NOMO-1 treated with DMSO at 0.1 percent for 48 hours (cell line): ENCODE data around the gene SYT2.
"Not testable (repeated sequence)": the region's sequence is repeated elsewhere in the genome, so short reads cannot be mapped to it uniquely, and the experiment has no call there.

Experiments used
- DNase-seq: peaks from one replicate; lab custom pipeline; 2025; ENCODE audit not compliant: unreplicated experiment; lab: John Stamatoyannopoulos, UW

Gene SYT2

DNA sequence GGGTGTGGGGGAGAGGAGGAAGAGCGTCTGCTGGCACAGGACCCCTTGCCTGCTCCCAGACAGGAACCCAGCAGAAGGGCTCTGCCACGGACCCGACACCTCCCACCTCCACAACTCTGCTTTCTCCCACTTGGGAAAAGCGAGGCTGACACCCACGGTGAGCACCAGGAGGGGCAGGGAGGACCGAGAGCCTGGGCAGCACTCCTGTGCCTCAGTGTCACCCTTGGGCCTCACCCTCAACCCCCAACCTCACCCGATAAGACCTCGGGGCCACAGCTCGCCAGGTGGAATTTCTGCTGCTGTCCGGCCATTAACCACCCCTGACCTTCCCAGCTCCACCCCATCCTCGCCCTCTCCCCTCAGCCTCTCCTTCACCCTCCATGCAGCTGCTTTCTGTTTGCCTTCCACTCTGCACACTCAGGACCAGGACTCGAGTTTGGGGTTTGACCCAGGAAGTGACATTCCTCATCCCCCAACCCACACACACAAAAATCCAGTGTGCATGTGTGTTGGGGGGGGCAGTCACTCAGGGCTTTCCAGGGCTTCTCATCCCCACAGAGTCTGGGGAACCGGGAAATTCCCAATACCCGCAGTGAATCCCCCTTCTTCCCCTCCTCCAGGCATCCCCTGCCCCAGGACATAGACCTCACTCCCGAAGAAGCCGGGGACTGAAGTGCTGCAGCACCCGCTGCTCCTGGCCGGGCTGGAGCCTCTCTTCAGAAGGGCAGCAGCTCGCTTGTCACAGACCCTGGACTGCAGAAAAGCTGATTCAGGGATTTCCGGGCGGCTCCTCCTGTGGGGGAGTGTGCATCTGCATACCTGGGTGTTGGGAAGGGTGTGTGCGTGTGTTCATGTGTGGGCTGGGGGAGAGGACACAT lies 65.8 kb downstream of the SYT2 start:
- no peak for DNase-seq

- no peak for DNase-seq
These were observed 66.6 kb downstream of the SYT2 start for GRCh38 chr1:202643397-202644218.

- DNase-seq, result no peak
These were observed 67.5 kb downstream of the SYT2 start for GRCh38 chr1:202642619-202643291.

- DNase-seq, result no peak
These were observed 68.0 kb downstream of the SYT2 start for GRCh38 chr1:202642212-202642611.

DNA sequence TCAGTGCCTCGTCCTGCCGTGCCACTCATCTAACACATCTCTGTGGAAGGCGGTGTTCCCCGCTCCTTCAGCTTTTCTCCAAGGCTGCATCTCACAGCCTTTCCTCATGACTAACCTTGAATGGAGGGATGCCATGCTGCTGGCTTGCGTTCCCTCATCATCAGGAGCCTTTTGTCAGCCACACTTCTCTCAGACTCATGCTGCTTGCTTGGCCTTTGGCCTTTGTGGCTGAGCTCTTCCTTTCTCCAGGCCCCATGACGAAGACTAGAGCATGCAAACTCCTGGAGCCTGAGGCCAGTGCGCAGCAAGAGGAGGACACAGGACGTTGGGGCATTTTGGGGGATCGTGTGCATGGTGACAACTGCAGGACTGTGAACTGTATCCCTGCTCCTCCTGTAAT lies 70.8 kb downstream of the SYT2 start:
- DNase-seq, result no peak

GRCh38 chr1:202638701-202639305 lies 71.5 kb downstream of the SYT2 start:
- not testable (repeated sequence) for DNase-seq

- DNase-seq, result no peak
These were observed 72.1 kb downstream of the SYT2 start for GRCh38 chr1:202638019-202638700.

GRCh38 chr1:202637321-202638018 lies 72.8 kb downstream of the SYT2 start:
- not testable (repeated sequence) for DNase-seq

- not testable (repeated sequence) for DNase-seq
These were observed 74.1 kb downstream of the SYT2 start for GRCh38 chr1:202636171-202636570.

GRCh38 chr1:202632241-202632640 lies 78.0 kb downstream of the SYT2 start:
- DNase-seq, result no peak

GRCh38 chr1:202631076-202631923 lies 79.0 kb downstream of the SYT2 start:
- no peak for DNase-seq

DNA sequence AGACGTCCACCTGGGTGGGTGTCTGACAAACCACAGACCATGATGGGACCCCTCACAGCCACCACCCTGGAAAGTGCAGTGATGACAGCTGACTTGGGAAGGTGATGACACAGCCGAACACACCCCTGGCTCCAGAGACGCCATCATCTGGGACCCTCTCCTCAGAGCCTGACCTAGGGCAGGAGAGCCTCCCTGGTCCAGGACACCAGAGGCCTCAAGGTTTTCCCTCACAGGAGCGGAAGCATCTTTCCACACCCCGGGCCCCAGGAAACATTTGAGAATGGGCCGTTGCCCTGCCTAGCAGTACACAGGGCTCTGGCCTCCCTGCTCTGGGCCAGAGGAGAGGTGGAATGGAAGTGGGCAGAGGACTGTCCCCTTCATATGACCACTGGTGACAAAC lies 79.7 kb downstream of the SYT2 start:
- no peak for DNase-seq

GRCh38 chr1:202630096-202630495 lies 80.2 kb downstream of the SYT2 start:
- not testable (repeated sequence) for DNase-seq

DNA sequence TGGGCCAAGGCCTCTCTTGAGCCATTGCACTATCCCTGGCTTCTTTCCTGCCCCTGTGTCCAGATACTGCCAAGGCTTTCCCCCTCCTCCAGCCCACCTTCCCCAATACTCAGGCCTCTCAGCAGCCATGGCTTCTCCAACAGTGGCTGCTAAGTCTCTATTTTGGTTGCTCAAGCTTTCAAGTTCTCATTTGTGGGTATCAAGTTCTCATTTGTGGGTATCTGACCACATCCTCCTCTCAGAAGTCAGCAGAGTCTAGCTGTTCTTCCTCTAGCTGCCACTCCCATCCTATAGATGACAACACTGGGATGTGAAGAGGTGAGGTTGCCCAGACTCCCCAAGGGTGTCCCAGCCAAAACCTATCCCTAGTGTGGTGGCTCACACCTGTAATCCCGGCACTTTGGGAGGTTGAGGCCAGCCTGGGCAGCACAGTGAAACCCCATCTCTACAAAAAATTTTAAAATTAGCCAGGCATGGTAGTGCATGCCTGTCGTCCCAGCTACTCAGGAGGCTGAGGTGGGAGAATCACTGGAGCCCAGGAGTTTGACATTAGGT lies 80.9 kb downstream of the SYT2 start:
- DNase-seq, result peak; percentile 86

GRCh38 chr1:202628646-202629215 lies 81.5 kb downstream of the SYT2 start:
- DNase-seq, result no peak

GRCh38 chr1:202627841-202628565 lies 82.3 kb downstream of the SYT2 start:
- DNase-seq, result no peak

- DNase-seq, result not testable (repeated sequence)
These were observed 83.2 kb downstream of the SYT2 start for GRCh38 chr1:202627036-202627435.
